ENCODE data around the gene FAP. TPM values are rescaled to one million over a fixed set of nuclear protein-coding genes. Genes with fewer than 3 reads are reported as not detected.

The FAP gene
- total RNA-seq, 1 experiment from 2014 or later = 0.61 TPM

DNA sequence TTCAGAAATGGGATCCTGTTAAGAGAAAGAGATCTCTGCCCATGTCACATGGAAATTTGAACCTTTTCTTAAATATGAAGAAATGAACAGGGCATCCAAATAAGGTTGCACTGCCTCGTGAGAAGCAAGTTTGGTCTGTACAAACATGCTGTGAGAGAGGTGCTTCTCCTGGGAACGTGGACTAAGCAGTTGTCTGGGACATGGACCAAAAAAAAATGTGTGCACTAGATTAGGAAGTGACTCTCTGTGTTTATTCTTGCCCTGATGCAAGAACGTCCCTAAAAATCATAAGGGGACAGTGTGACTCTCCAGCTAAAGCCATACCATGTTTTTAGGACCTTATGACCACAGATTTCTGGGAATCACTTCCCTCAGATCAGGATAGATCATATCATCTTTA is 67.5 kb downstream of the FAP start:
- intact Hi-C loops (cut with micrococcal nuclease; ENCODE audit: unreplicated experiment) = no loop called here
- CTCF ChIA-PET = no interaction called here
- Mint-ChIP-seq H3K4me3 (ENCODE audit: low read depth, unreplicated experiment) (no peak overlapping the region), H3K27ac (ENCODE audit: unreplicated experiment) (no peak overlapping the region), H3K27me3 (ENCODE audit: unreplicated experiment) (no peaks in the 10 kb centered on the region), H3K4me1 (ENCODE audit: low read depth, unreplicated experiment) (no peaks in the 10 kb centered on the region), H3K36me3 (ENCODE audit: insufficient read depth, unreplicated experiment) (no peaks in the 10 kb centered on the region), H3K9me3 (ENCODE audit: low read depth, unreplicated experiment) (no peaks in the 10 kb centered on the region)
- BruUV-seq (replicated peaks) = no TSS peak
- TF ChIP-seq, protein P1, sequence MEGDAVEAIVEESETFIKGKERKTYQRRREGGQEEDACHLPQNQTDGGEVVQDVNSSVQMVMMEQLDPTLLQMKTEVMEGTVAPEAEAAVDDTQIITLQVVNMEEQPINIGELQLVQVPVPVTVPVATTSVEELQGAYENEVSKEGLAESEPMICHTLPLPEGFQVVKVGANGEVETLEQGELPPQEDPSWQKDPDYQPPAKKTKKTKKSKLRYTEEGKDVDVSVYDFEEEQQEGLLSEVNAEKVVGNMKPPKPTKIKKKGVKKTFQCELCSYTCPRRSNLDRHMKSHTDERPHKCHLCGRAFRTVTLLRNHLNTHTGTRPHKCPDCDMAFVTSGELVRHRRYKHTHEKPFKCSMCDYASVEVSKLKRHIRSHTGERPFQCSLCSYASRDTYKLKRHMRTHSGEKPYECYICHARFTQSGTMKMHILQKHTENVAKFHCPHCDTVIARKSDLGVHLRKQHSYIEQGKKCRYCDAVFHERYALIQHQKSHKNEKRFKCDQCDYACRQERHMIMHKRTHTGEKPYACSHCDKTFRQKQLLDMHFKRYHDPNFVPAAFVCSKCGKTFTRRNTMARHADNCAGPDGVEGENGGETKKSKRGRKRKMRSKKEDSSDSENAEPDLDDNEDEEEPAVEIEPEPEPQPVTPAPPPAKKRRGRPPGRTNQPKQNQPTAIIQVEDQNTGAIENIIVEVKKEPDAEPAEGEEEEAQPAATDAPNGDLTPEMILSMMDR (IDR thresholded peaks at IDR 0.05; ENCODE audit: unreplicated experiment) = no peak
- DNase-seq = no peak

DNA sequence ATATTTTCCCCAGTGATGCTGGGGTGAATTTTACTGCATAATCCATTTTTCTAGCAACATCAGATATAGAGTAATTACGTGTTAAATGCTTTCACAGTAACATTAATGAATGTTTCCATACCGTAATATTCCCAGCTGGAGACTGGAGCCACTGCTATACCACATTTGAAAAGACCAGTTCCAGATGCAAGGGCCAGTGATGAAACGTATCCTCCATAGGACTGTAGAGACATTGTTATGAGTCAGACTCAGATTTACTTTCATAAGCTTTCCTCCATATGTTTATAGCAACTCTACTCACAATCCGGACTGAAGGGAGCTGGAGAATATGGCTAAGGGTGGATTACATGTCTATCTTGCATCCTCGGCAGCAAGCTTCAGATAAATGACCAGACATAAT is 68.5 kb downstream of the FAP start:
- no peaks in the 10 kb centered on the region for H3K9me3 Mint-ChIP-seq (ENCODE audit: low read depth, unreplicated experiment)
- DNase-seq = no peak
- H3K4me3 Mint-ChIP-seq (ENCODE audit: low read depth, unreplicated experiment) = no peak overlapping the region
- no TSS peak for BruUV-seq (replicated peaks)
- TF ChIP-seq, protein P1 (IDR thresholded peaks at IDR 0.05; ENCODE audit: unreplicated experiment) = no peak
- H3K4me1 Mint-ChIP-seq (ENCODE audit: low read depth, unreplicated experiment) = no peaks in the 10 kb centered on the region
- H3K36me3 Mint-ChIP-seq (ENCODE audit: insufficient read depth, unreplicated experiment) = no peaks in the 10 kb centered on the region
- H3K27ac Mint-ChIP-seq (ENCODE audit: unreplicated experiment) = no peak overlapping the region
- H3K27me3 Mint-ChIP-seq (ENCODE audit: unreplicated experiment) = no peaks in the 10 kb centered on the region
- intact Hi-C loops (cut with micrococcal nuclease; ENCODE audit: unreplicated experiment) = no loop called here
- CTCF ChIA-PET = no interaction called here

DNA sequence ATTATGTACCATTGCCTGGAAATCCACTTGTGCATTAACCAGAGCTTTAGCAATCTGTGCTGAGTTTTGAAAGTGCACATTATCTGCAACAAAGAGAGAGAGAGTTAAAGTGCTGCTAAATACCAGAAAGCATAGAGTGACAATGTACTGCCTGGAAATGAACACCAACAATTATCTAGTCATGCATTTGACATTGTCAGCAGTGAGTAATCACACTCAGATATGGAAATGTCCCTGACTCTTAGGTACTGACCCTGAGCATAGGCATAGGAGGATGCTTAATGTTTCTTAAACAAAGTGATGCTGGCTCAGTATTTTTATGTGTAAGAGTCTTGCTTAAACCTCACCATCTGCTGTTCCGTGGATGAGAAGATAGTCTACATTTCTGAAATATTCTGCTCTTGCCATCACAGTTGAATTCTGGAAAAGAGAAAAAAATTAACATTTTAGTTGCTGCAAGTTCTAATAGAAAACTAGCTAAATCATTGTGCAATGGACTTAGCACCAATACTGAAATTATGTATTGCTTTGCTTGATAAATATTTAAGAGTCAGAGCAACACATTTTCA is 70.4 kb downstream of the FAP start:
- CTCF ChIA-PET = interaction anchor here (0.9 kb wide), 1 partner anchor 17 kb away, joined by 3 read pairs; no protein-coding TSS in a partner anchor
- no TSS peak for BruUV-seq (replicated peaks)
- Mint-ChIP-seq H3K36me3 (ENCODE audit: insufficient read depth, unreplicated experiment) (no peaks in the 10 kb centered on the region), H3K27me3 (ENCODE audit: unreplicated experiment) (no peaks in the 10 kb centered on the region), H3K27ac (ENCODE audit: unreplicated experiment) (no peak overlapping the region), H3K4me1 (ENCODE audit: low read depth, unreplicated experiment) (no peaks in the 10 kb centered on the region), H3K4me3 (ENCODE audit: low read depth, unreplicated experiment) (no peak overlapping the region), H3K9me3 (ENCODE audit: low read depth, unreplicated experiment) (no peaks in the 10 kb centered on the region)
- DNase-seq = no peak
- TF ChIP-seq, protein P1 (IDR thresholded peaks at IDR 0.05; ENCODE audit: unreplicated experiment) = no peak
- intact Hi-C loops (cut with micrococcal nuclease; ENCODE audit: unreplicated experiment) = no loop called here

DNA sequence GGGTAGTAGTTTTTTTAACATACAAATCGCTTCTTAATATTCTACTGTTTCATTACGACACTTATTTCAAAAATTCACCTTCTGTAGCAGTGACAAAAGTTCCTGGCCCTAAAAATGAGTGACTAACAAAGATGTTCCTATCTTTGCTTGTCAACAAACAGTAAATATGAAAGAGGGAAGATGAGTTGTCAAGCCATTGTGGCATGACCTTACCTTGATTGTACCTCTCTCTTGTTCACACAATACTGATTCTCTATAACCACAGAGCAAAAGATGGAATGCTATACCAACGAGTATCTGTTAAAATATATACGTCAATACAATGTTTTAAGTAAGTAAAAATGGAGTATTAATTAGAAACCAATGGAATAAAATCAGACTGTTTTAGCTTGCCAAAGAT is 76.5 kb downstream of the FAP start:
- DNase-seq = no peak
- BruUV-seq (replicated peaks) = no TSS peak
- H3K27ac Mint-ChIP-seq (ENCODE audit: unreplicated experiment) = no peak overlapping the region
- no peaks in the 10 kb centered on the region for H3K27me3 Mint-ChIP-seq (ENCODE audit: unreplicated experiment)
- H3K36me3 Mint-ChIP-seq (ENCODE audit: insufficient read depth, unreplicated experiment) = no peaks in the 10 kb centered on the region
- no peak overlapping the region for H3K4me3 Mint-ChIP-seq (ENCODE audit: low read depth, unreplicated experiment)
- TF ChIP-seq, protein P1 (IDR thresholded peaks at IDR 0.05; ENCODE audit: unreplicated experiment) = no peak
- CTCF ChIA-PET = interaction anchor here (0.5 kb wide), 1 partner anchor 1573 kb away, joined by 3 read pairs; no protein-coding TSS in a partner anchor
- no peaks in the 10 kb centered on the region for H3K9me3 Mint-ChIP-seq (ENCODE audit: low read depth, unreplicated experiment)
- intact Hi-C loops (cut with micrococcal nuclease; ENCODE audit: unreplicated experiment) = no loop called here
- H3K4me1 Mint-ChIP-seq (ENCODE audit: low read depth, unreplicated experiment) = peaks cover 6% of the 10 kb centered on the region
